D721Med (cell line): ENCODE results near the gene SHISA5.

Source experiments
- DNase-seq: peaks from one replicate; pipeline ENCODE4 v3.0.0; 2011; ENCODE audit warnings: low spot score; ENCODE audit not compliant: insufficient read length
- FAIRE-seq: peaks from 2 replicates; lab custom pipeline; 2011; peaks lifted over from hg19 to GRCh38; lab: Jason Lieb, UNC
- CTCF ChIP-seq: IDR thresholded peaks from 2 replicates; pipeline ENCODE4 v1.5.1; 2012; ENCODE audit warnings: mild to moderate bottlenecking, control low read depth; ENCODE audit not compliant: insufficient read depth; ENCODE audit errors: missing control alignments

The SHISA5 gene

DNA sequence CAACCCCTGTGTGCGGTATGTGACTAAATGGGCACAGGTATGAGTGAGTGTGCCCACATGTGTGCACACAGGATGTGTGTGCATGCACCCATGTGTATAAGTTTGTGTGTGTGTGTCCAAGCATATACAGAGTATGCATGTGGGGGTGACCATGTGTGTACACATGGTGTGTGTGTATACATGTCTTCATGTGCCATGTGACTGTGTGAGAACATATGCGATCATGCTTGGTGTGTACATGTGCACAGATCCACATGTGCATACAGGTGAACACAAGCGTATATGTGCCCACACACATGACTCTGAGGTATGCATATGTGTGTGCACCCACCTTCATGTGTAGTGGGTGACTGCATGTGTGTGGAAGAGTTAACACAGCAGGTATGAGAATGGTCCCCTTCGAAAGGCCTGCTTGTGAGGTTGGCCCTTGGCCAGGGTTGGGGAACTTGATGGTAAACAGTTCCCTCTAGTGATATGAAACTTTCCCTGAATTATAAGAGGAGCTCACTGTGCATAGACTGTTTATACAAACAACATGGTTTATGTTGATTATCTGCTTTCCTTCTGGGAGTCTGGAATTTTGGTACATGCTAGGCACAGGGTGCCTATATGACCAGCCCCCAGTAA, 42.3 kb upstream of the SHISA5 start:
- FAIRE-seq (no peak), DNase-seq (no peak)
- TF ChIP-seq CTCF: no peak

- no peak for TF ChIP-seq CTCF
- no peak for FAIRE-seq
- no peak for DNase-seq
These were observed 40.2 kb upstream of the SHISA5 start for GRCh38 chr3:48544141-48544540.

DNA sequence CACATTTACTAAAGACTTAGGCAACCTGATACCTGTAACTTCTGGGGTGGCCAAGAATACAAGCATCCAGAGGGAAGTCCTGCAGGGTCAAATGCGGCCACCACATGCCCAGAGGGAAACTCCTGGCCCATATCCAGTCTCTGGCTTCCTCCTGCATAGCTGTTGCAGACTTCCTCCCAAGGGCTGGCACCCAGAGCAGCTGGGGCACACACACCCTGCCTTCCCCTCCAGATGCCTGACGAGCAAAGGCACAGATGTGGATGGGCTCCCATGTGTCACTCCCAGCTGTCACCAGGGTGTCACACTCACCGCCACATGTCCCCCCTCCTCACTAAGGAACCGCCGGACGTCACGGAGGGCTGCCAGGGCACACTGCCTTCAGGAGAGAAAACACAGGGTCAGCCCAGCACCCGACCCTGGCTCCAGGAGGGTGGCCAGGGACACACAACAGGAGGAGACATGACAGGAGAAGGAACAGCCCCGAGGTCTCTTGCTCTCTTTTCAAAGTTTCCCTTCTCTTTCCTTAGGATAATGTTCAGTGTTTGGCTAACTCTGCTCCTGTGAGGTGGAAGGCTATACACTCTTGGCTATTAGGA, 39.4 kb upstream of the SHISA5 start:
- TF ChIP-seq CTCF: no peak
- DNase-seq: no peak
- FAIRE-seq: no peak

GRCh38 chr3:48538451-48538850, 34.5 kb upstream of the SHISA5 start:
- FAIRE-seq (no peak), DNase-seq (no peak)
- no peak for TF ChIP-seq CTCF

GRCh38 chr3:48536785-48537184, 32.8 kb upstream of the SHISA5 start:
- no peak for TF ChIP-seq CTCF
- FAIRE-seq (no peak), DNase-seq (no peak)

DNA sequence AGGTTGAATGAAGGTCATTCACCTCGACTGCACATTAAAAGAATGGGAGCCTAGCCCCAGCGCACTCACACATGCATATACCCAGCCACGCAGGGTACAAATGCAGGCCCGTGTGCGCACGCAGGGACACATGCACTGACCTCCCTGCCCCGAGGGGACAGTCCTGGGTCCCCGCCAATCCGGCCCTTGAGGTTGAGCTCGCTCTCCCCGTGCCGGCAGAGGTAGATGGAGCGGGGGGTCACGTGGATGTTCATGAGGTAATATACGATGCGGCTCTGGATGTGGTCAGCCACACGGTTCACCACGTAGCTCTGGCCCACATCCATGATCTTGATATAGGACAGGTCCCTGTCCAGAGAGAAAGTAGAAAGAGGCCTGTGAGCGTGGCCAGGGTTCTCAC, 32.1 kb upstream of the SHISA5 start:
- no peak for TF ChIP-seq CTCF
- DNase-seq (no peak), FAIRE-seq (no peak)

DNA sequence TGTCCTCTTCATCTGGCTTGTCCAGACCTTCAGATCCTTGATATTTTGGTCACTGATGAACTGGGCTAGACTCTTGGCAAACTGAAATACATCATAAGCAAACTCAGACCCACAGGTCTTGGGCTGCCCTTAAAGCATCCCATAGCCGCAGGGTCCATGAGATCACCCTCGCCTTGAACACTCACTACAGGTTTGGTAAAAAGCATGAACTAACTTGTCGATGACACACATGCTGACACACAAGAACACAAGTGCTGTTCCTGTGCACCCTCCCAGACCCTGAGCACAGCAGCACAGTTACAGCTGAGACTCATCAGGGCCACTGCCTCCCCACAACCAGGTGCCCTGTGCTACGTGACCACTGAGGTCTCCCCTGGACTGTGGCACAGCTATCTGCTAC, 31.6 kb upstream of the SHISA5 start:
- FAIRE-seq (no peak), DNase-seq (no peak)
- no peak for TF ChIP-seq CTCF
